Activated T-helper 17 cell treated with anti-CD3 and anti-CD28 coated beads, Interleukin-2, amount 50 U/mL, for 72 hours (primary cell): ENCODE measurements around the gene PPP1R9B. TPM values are rescaled to one million over a fixed set of nuclear protein-coding genes. Genes with fewer than 3 reads are reported as not detected.

Experiments used
- ATAC-seq: fragments of 150-1000 bp; cut with Tn5 transposase; replicated peaks from 2 replicates; pipeline ENCODE4 v1.10.0; 2021; ENCODE audit warnings: mild to moderate bottlenecking, moderate library complexity
- H3K27ac Mint-ChIP-seq: one replicate; pipeline ENCODE4 v1.8.0; 2022; ENCODE audit warnings: mixed read lengths
- H3K27me3 Mint-ChIP-seq: one replicate; pipeline ENCODE4 v1.8.0; 2022; ENCODE audit warnings: mixed read lengths
- H3K36me3 Mint-ChIP-seq: one replicate; pipeline ENCODE4 v1.8.0; 2022; ENCODE audit warnings: low read depth, mild to moderate bottlenecking, mixed read lengths
- H3K4me1 Mint-ChIP-seq: one replicate; pipeline ENCODE4 v1.8.0; 2022; ENCODE audit warnings: mixed read lengths
- H3K4me3 Mint-ChIP-seq: one replicate; pipeline ENCODE4 v1.8.0; 2022; ENCODE audit warnings: mild to moderate bottlenecking, mixed read lengths
- H3K9me3 Mint-ChIP-seq: one replicate; pipeline ENCODE4 v1.8.0; 2022; ENCODE audit warnings: mixed read lengths
- total RNA-seq, 2 donors: library from RNA; stranded (reverse); gene quantifications; one replicate each; pipeline ENCODE4 v1.2.3, GENCODE V29; 2022

PPP1R9B gene
- total RNA-seq, 2 donors from 2014 or later, result 73.6 to 89.2 TPM

DNA sequence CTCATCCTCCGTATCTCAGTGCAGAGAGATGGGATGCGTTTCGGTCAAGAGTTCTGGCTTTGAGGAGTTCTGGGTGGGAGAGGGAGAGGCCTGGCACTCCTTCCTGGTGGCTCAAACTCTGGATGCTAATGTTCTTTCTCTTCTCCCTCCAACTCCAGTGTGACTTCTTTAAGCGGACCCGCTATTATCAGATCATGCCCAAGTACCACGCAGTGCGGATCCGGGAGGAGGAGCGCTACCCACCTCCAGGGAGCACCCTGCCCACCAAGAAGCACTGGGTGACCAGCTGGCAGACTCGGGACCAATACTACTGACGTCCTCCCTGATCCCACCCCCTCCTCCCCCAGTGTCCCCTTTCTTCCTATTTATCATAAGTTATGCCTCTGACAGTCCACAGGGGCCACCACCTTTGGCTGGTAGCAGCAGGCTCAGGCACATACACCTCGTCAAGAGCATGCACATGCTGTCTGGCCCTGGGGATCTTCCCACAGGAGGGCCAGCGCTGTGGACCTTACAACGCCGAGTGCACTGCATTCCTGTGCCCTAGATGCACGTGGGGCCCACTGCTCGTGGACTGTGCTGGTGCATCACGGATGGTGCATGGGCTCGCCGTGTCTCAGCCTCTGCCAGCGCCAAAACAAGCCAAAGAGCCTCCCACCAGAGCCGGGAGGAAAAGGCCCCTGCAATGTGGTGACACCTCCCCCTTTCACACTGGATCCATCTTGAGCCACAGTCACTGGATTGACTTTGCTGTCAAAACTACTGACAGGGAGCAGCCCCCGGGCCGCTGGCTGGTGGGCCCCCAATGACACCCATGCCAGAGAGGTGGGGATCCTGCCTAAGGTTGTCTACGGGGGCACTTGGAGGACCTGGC is 61.3 kb downstream of the PPP1R9B start:
- Mint-ChIP-seq H3K36me3 (peaks cover under 1% of the 10 kb centered on the region), H3K27ac (no peak overlapping the region), H3K9me3 (no peaks in the 10 kb centered on the region), H3K4me1 (no peaks in the 10 kb centered on the region), H3K27me3 (no peaks in the 10 kb centered on the region), H3K4me3 (no peak overlapping the region)
- no peak for ATAC-seq

DNA sequence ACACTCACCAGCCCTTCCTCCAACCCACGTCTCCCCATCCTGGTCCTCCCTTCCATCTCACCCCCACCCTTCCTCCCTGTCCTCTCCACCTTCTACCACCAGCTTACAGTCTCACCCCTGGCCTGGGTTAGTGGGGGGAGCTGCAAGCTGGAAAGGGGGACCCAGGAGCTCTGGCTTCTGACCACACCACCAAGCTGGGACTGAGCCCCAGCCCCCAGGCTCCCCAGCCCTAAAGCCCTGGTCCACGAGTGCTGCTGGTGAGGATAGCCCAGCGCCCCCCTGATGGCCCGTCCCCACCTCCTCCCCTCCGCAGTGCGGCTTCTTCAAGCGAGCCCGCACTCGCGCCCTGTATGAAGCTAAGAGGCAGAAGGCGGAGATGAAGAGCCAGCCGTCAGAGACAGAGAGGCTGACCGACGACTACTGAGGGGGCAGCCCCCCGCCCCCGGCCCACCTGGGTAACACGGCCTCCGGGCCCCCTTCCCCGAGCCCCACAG is 62.5 kb downstream of the PPP1R9B start:
- H3K27me3 Mint-ChIP-seq, result no peaks in the 10 kb centered on the region
- no peak overlapping the region for H3K27ac Mint-ChIP-seq
- no peaks in the 10 kb centered on the region for H3K36me3 Mint-ChIP-seq
- no peak for ATAC-seq
- H3K9me3 Mint-ChIP-seq, result no peaks in the 10 kb centered on the region
- H3K4me1 Mint-ChIP-seq, result no peaks in the 10 kb centered on the region
- H3K4me3 Mint-ChIP-seq, result no peak overlapping the region

GRCh38 chr17:50087246-50087911 is 63.1 kb downstream of the PPP1R9B start:
- ATAC-seq, result peak; percentile 92
- Mint-ChIP-seq H3K4me3 (no peak overlapping the region), H3K9me3 (no peaks in the 10 kb centered on the region), H3K36me3 (no peaks in the 10 kb centered on the region), H3K27me3 (no peaks in the 10 kb centered on the region), H3K4me1 (no peaks in the 10 kb centered on the region), H3K27ac (no peak overlapping the region)

Other genes starting within 250 kb of the PPP1R9B start
- gene DLX4, start 181.5 kb downstream of the PPP1R9B start, total RNA-seq, result under 1 TPM; 0.39 to 0.61 TPM
- not detected for gene DLX3, start 155.5 kb downstream of the PPP1R9B start, total RNA-seq
- gene ITGA3, start 94.6 kb downstream of the PPP1R9B start, total RNA-seq, result 10 to 100 TPM in 1 of 2 donors, 1 to 10 TPM in 1; 5.3 to 22.2 TPM
- 10 to 100 TPM; 10.0 to 15.2 TPM for gene PDK2, start 55.3 kb downstream of the PPP1R9B start, total RNA-seq
- gene SAMD14, start 20.5 kb downstream of the PPP1R9B start, total RNA-seq, result 1 to 10 TPM in 1 of 2 donors, under 1 TPM in 1; 0.84 to 6.9 TPM
- gene SGCA, start 15.3 kb upstream of the PPP1R9B start, total RNA-seq, result not detected
- 1 to 10 TPM in 1 of 2 donors, under 1 TPM in 1; 0.37 to 1.9 TPM for gene COL1A1, start 51.0 kb upstream of the PPP1R9B start, total RNA-seq
- under 1 TPM in 1 of 2 donors, not detected in 1; 0.16 TPM for gene TMEM92, start 123.8 kb upstream of the PPP1R9B start, total RNA-seq
- gene XYLT2, start 195.4 kb upstream of the PPP1R9B start, total RNA-seq, result 10 to 100 TPM; 38.5 to 95.1 TPM
- 100 to 1,000 TPM in 1 of 2 donors, 10 to 100 TPM in 1; 63.3 to 109 TPM for gene MRPL27, start 222.5 kb upstream of the PPP1R9B start, total RNA-seq
- 10 to 100 TPM; 20.8 to 48.7 TPM for gene EME1, start 222.6 kb upstream of the PPP1R9B start, total RNA-seq
- gene LRRC59, start 246.8 kb upstream of the PPP1R9B start, total RNA-seq, result 100 to 1,000 TPM in 1 of 2 donors, 10 to 100 TPM in 1; 37.1 to 101 TPM